ENCODE results near the gene SERPINI2.

The SERPINI2 gene, protein sequence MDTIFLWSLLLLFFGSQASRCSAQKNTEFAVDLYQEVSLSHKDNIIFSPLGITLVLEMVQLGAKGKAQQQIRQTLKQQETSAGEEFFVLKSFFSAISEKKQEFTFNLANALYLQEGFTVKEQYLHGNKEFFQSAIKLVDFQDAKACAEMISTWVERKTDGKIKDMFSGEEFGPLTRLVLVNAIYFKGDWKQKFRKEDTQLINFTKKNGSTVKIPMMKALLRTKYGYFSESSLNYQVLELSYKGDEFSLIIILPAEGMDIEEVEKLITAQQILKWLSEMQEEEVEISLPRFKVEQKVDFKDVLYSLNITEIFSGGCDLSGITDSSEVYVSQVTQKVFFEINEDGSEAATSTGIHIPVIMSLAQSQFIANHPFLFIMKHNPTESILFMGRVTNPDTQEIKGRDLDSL

DNA sequence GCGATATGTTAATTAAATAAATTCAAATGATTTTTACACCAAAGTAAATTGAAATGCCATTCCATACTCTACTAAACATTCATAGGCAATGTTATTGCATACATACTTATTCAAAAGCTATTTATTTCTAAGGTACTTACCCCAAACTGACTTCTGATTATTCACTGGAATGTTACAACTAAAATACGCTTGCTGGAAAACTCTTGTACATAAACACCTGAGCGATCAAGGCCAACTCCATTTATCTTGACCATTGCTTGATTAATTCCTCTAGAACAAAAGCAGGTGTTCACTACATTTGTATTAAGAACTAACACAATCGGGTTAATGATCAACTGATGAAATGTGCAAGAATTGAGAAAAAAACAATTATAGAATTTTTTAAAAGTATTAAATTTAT, at the start of gene SERPINI2:
TSS of gene SERPINI2 (minus strand) at position 180 of the 400 bp plus-strand sequence. CDS start 2,208 bp downstream, outside the sequence.
- no peaks in the 10 kb centered on the region for H3K27me3 ChIP-seq (ENCODE audit: control insufficient read depth, insufficient read depth, low read length)
- no peak within 1 kb of the TSS for H3K4me3 ChIP-seq (ENCODE audit: low read depth, low read length)
- H3K9me3 ChIP-seq (ENCODE audit: control insufficient read depth, insufficient read depth, low read length), result no peaks in the 10 kb centered on the region
- no peaks in the 10 kb centered on the region for H3K36me3 ChIP-seq (ENCODE audit: control insufficient read depth, insufficient read depth, low read length)
- peaks cover 4% of the 10 kb centered on the region; the same call in 1 of the 2 replicates for H3K4me1 ChIP-seq (ENCODE audit: control insufficient read depth, insufficient read depth, low read length)
- H3K27ac ChIP-seq (ENCODE audit: low read depth, low read length), result no peak within 1 kb of the TSS
- H3K9ac ChIP-seq (ENCODE audit: low read depth, low read length), result no peak within 1 kb of the TSS

DNA sequence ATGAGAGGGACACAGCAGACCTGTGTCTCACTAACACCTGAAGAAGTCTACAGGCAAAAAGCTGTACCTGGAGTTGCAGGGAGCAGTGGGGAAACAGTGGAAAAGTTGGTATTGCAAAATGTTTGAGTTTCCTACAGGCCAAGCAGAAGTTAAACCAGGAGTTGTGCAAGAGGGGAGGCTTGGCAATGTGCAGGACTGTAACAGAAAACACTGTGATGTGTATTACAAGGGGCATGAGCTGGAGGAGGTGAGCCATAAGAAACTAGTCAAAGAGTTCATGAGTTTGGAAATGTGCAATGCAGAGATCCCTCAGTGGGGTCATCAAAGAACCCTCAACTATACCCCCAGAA, 47.1 kb upstream of the SERPINI2 start:
- H3K36me3 ChIP-seq (ENCODE audit: control insufficient read depth, insufficient read depth, low read length), result no peaks in the 10 kb centered on the region
- H3K27ac ChIP-seq (ENCODE audit: low read depth, low read length), result no peak overlapping the region
- H3K4me3 ChIP-seq (ENCODE audit: low read depth, low read length), result no peak overlapping the region
- no peaks in the 10 kb centered on the region for H3K4me1 ChIP-seq (ENCODE audit: control insufficient read depth, insufficient read depth, low read length)
- H3K27me3 ChIP-seq (ENCODE audit: control insufficient read depth, insufficient read depth, low read length), result no peaks in the 10 kb centered on the region
- no peaks in the 10 kb centered on the region for H3K9me3 ChIP-seq (ENCODE audit: control insufficient read depth, insufficient read depth, low read length)
- H3K9ac ChIP-seq (ENCODE audit: low read depth, low read length), result no peak overlapping the region

DNA sequence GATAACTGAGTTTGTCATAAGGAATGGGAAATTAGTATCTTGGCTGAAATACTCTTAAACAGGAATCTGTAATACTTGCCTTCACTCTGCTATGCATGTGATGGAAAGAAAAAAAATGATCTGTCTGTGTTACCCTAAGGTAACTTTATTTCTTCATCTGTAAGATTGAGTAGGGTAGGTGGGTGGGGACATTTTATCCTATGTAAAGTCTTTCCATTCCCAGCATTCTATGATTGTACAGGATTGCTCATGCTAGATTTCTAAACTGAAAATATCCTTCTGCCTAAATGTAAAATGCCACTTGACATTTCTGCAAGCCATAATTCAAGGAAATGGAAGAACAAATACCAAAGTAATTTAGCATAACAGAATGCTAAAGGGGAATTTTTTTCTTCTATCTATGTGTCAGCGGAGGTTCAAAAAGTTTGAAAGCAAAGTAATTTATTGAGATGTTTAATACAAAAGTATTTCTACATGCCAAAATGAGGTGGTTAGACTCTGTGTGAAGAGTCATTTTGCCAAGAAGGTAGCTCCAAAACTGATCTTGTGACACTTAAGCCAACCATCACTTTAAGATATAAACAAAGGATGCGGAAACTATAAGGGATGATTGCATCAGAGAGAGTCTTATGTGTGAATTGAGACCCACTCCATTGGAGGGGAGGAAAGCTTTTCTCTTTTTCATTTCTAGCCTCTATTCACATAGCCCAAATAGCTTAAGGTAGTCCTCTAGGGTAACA, 46.6 kb upstream of the SERPINI2 start:
- no peaks in the 10 kb centered on the region for H3K27me3 ChIP-seq (ENCODE audit: control insufficient read depth, insufficient read depth, low read length)
- no peaks in the 10 kb centered on the region for H3K9me3 ChIP-seq (ENCODE audit: control insufficient read depth, insufficient read depth, low read length)
- no peak overlapping the region for H3K4me3 ChIP-seq (ENCODE audit: low read depth, low read length)
- no peak overlapping the region for H3K27ac ChIP-seq (ENCODE audit: low read depth, low read length)
- H3K36me3 ChIP-seq (ENCODE audit: control insufficient read depth, insufficient read depth, low read length), result no peaks in the 10 kb centered on the region
- H3K9ac ChIP-seq (ENCODE audit: low read depth, low read length), result no peak overlapping the region
- no peaks in the 10 kb centered on the region for H3K4me1 ChIP-seq (ENCODE audit: control insufficient read depth, insufficient read depth, low read length)

DNA sequence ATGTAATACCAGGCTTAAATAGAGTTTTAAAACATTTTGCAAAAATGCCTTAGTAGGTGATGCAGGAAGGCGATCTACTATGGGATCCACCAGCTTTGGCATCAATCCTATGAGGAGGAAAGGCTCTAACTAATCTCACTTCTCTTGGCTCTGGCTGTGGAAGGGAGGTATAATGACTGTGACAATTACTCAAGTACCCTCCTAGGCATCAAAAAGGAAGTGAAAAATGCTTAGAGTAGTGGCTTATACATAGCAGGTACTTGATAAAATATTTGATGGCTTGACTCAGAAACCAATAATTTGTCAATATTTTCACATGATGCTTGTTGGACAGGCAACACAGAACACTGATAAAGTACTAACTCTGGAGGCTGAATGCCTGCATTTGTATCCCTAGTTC, 34.1 kb upstream of the SERPINI2 start:
- Histone ChIP-seq H3K27ac (ENCODE audit: low read depth, low read length) (no peak overlapping the region), H3K27me3 (ENCODE audit: control insufficient read depth, insufficient read depth, low read length) (no peaks in the 10 kb centered on the region), H3K36me3 (ENCODE audit: control insufficient read depth, insufficient read depth, low read length) (no peaks in the 10 kb centered on the region), H3K9me3 (ENCODE audit: control insufficient read depth, insufficient read depth, low read length) (no peaks in the 10 kb centered on the region), H3K4me1 (ENCODE audit: control insufficient read depth, insufficient read depth, low read length) (no peaks in the 10 kb centered on the region), H3K4me3 (ENCODE audit: low read depth, low read length) (no peak overlapping the region), H3K9ac (ENCODE audit: low read depth, low read length) (no peak overlapping the region)

DNA sequence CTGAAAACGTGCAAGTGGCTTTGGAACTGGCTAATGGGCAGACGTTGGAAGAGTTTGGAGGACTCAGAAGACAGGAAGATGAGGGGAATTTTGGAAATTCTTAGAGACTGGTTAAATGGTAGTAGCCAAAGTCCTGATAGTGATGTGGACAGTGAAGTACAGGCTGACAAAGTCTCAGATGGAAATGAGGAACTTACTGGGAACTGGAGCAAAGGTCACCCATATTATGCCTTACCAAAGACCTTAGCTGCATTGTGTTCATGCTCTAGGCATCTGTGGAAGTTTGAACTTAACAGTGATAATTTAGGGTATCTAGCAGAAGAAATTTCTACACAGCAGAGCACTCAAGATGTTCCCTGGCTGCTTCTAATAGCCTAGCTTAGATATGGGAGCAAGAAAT, 28.6 kb upstream of the SERPINI2 start:
- no peaks in the 10 kb centered on the region for H3K9me3 ChIP-seq (ENCODE audit: control insufficient read depth, insufficient read depth, low read length)
- H3K27ac ChIP-seq (ENCODE audit: low read depth, low read length), result no peak overlapping the region
- H3K36me3 ChIP-seq (ENCODE audit: control insufficient read depth, insufficient read depth, low read length), result no peaks in the 10 kb centered on the region
- no peak overlapping the region for H3K4me3 ChIP-seq (ENCODE audit: low read depth, low read length)
- no peaks in the 10 kb centered on the region for H3K4me1 ChIP-seq (ENCODE audit: control insufficient read depth, insufficient read depth, low read length)
- no peaks in the 10 kb centered on the region for H3K27me3 ChIP-seq (ENCODE audit: control insufficient read depth, insufficient read depth, low read length)
- no peak overlapping the region for H3K9ac ChIP-seq (ENCODE audit: low read depth, low read length)

DNA sequence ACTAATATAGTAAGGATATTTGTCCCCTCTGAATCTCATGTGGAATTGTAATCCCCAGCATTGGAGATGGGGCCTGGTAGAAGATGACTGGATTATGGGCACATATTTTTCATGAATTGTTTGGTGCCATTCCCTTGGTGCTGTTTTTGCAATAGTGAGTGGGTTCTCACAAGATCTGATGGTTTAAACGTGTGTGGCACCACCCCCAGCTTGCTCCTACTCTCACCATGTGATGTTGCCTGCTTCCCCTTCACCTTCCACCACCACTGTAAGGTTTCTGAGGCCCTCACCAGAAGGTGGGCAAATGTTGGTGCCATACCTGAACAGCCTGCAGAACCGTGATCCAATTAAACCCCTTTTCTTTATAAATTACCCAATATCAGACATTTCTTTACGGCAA, 28.1 kb upstream of the SERPINI2 start:
- Histone ChIP-seq H3K27ac (ENCODE audit: low read depth, low read length) (no peak overlapping the region), H3K36me3 (ENCODE audit: control insufficient read depth, insufficient read depth, low read length) (no peaks in the 10 kb centered on the region), H3K9me3 (ENCODE audit: control insufficient read depth, insufficient read depth, low read length) (no peaks in the 10 kb centered on the region), H3K27me3 (ENCODE audit: control insufficient read depth, insufficient read depth, low read length) (no peaks in the 10 kb centered on the region), H3K9ac (ENCODE audit: low read depth, low read length) (no peak overlapping the region), H3K4me1 (ENCODE audit: control insufficient read depth, insufficient read depth, low read length) (no peaks in the 10 kb centered on the region), H3K4me3 (ENCODE audit: low read depth, low read length) (no peak overlapping the region)

DNA sequence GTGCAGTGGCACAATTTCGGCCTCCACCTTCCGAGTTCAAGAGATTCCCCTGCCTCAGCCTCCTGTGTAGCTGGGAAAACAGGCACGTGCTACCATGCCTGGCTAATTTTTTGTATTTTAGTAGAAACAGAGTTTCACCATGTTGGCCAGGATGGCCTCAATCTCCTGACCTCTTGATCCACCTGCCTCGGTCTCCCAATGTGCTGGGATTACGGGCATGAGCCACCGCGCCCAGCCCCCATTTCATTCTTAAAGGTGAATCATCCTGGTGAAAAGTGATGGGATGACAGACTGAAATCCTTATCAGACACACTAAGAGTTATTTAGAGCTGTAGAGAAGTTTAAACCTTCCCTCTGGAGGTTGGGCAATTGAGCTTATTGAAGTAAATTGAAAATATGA, 24.1 kb upstream of the SERPINI2 start:
- no peaks in the 10 kb centered on the region for H3K27me3 ChIP-seq (ENCODE audit: control insufficient read depth, insufficient read depth, low read length)
- H3K4me1 ChIP-seq (ENCODE audit: control insufficient read depth, insufficient read depth, low read length), result no peaks in the 10 kb centered on the region
- H3K9ac ChIP-seq (ENCODE audit: low read depth, low read length), result no peak overlapping the region
- H3K27ac ChIP-seq (ENCODE audit: low read depth, low read length), result no peak overlapping the region
- H3K9me3 ChIP-seq (ENCODE audit: control insufficient read depth, insufficient read depth, low read length), result no peaks in the 10 kb centered on the region
- no peaks in the 10 kb centered on the region for H3K36me3 ChIP-seq (ENCODE audit: control insufficient read depth, insufficient read depth, low read length)
- H3K4me3 ChIP-seq (ENCODE audit: low read depth, low read length), result no peak overlapping the region

DNA sequence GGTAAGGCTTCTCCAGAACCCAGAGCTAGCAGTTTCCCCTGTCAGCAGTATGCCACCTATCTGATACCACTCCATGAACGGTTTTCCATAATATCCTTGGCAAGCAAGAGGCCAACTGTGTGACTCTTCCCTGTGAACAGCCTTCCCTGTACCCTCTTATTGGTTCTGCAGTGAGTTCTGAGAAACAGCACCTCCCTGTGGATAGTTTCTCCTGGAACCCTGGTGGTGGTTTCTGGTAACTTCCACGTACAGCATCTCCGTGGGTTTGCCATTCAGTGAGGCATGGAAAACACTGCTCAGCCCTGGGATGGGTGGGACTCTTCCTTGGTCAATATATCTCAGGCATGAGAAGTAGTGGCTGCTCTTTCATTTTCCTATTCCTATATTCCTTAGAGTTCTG, 19.4 kb upstream of the SERPINI2 start:
- no peak overlapping the region for H3K9ac ChIP-seq (ENCODE audit: low read depth, low read length)

DNA sequence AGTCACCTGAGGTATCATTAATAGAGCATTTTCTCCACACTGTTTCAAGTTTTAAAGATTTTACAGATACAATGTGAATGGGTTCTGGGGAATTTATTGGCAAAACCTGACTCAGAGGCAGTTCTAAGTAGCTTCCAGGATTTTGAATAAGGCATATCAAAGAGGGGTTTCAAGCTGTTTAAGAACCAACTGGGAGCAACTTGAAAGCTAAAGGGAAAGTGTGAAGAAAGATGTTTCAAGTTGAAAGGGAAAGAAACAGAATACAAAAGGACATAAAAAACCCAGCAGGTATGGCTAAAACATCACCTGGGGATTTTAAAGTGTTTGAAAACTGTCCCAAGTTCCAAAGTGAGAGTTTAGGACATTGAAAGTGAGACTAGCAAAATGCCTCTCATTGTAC, 17.8 kb upstream of the SERPINI2 start:
- Histone ChIP-seq H3K27me3 (ENCODE audit: control insufficient read depth, insufficient read depth, low read length) (no peaks in the 10 kb centered on the region), H3K27ac (ENCODE audit: low read depth, low read length) (peak overlapping the region; percentile 39), H3K9me3 (ENCODE audit: control insufficient read depth, insufficient read depth, low read length) (no peaks in the 10 kb centered on the region), H3K9ac (ENCODE audit: low read depth, low read length) (no peak overlapping the region), H3K4me1 (ENCODE audit: control insufficient read depth, insufficient read depth, low read length) (peaks cover 13% of the 10 kb centered on the region), H3K36me3 (ENCODE audit: control insufficient read depth, insufficient read depth, low read length) (no peaks in the 10 kb centered on the region), H3K4me3 (ENCODE audit: low read depth, low read length) (no peak overlapping the region)

More for the DNA sequence above, 19.4 kb upstream of the SERPINI2 start:
- no peaks in the 10 kb centered on the region for H3K9me3 ChIP-seq (ENCODE audit: control insufficient read depth, insufficient read depth, low read length)
- peaks cover 13% of the 10 kb centered on the region for H3K4me1 ChIP-seq (ENCODE audit: control insufficient read depth, insufficient read depth, low read length)
- H3K27ac ChIP-seq (ENCODE audit: low read depth, low read length), result no peak overlapping the region
- H3K4me3 ChIP-seq (ENCODE audit: low read depth, low read length), result no peak overlapping the region
- no peaks in the 10 kb centered on the region for H3K36me3 ChIP-seq (ENCODE audit: control insufficient read depth, insufficient read depth, low read length)
- no peaks in the 10 kb centered on the region for H3K27me3 ChIP-seq (ENCODE audit: control insufficient read depth, insufficient read depth, low read length)

DNA sequence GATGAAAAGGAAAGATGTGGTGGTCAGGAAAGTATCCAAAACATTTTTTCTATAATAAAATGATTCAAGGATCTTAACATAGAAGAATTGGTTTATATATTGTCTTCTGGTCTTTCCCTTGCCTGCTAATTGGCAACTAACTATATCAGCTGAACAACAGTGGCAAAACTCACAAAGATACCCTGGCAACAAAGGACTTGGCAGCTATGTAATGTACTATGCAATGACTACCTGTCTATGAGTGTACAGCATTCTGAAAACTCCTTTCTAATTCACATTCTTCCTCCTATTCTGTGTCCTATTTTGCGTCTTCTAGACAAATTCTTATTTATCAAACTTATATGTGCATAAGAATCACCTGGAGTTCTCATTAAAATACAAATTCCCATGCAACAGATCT, 15.7 kb upstream of the SERPINI2 start:
- Histone ChIP-seq H3K4me1 (ENCODE audit: control insufficient read depth, insufficient read depth, low read length) (peaks cover 13% of the 10 kb centered on the region), H3K9ac (ENCODE audit: low read depth, low read length) (no peak overlapping the region), H3K4me3 (ENCODE audit: low read depth, low read length) (no peak overlapping the region), H3K27ac (ENCODE audit: low read depth, low read length) (no peak overlapping the region), H3K9me3 (ENCODE audit: control insufficient read depth, insufficient read depth, low read length) (no peaks in the 10 kb centered on the region), H3K36me3 (ENCODE audit: control insufficient read depth, insufficient read depth, low read length) (no peaks in the 10 kb centered on the region), H3K27me3 (ENCODE audit: control insufficient read depth, insufficient read depth, low read length) (no peaks in the 10 kb centered on the region)

DNA sequence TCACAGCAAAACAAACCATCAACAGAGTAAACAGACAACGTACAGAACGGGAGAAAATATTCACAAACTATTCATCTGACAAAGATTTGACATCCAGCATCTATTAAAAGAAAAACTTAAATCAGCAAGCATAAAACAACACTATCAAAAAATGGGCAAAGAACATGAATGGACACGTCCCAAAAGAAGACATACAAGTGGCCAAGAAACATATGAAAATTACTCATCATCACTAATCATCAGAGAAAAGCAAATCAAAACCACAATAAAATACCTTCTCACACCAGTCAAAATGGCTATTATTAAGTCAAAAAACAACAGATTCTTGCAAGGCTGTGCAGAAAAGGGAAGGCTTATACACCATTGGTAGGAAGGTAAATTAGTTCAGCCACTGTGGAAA, 13.7 kb upstream of the SERPINI2 start:
- no peaks in the 10 kb centered on the region for H3K36me3 ChIP-seq (ENCODE audit: control insufficient read depth, insufficient read depth, low read length)
- H3K27me3 ChIP-seq (ENCODE audit: control insufficient read depth, insufficient read depth, low read length), result no peaks in the 10 kb centered on the region
- no peaks in the 10 kb centered on the region for H3K9me3 ChIP-seq (ENCODE audit: control insufficient read depth, insufficient read depth, low read length)
- no peak overlapping the region for H3K27ac ChIP-seq (ENCODE audit: low read depth, low read length)
- H3K4me3 ChIP-seq (ENCODE audit: low read depth, low read length), result no peak overlapping the region
- peaks cover 13% of the 10 kb centered on the region for H3K4me1 ChIP-seq (ENCODE audit: control insufficient read depth, insufficient read depth, low read length)
- H3K9ac ChIP-seq (ENCODE audit: low read depth, low read length), result no peak overlapping the region
